Mononuclear cell (primary cell): Measurements from ENCODE around the gene STOX2. TPM values are rescaled to one million over a fixed set of nuclear protein-coding genes. Genes with fewer than 3 reads are reported as not detected.

Experiments used
- H3K27me3 ChIP-seq: 2 replicates; pipeline ENCODE4 v1.6.0; 2011; ENCODE audit warnings: low read length, control low read depth; ENCODE audit not compliant: insufficient read depth
- H3K4me1 ChIP-seq: 2 replicates; pipeline ENCODE4 v1.5.1; 2011; ENCODE audit warnings: mild to moderate bottlenecking, low read length, control low read depth; ENCODE audit not compliant: insufficient read depth
- H3K4me3 ChIP-seq: 2 replicates; pipeline ENCODE4 v1.5.1; 2011; ENCODE audit warnings: mild to moderate bottlenecking, low read length, moderate library complexity
- H3K9me3 ChIP-seq: 2 replicates; pipeline ENCODE4 v1.5.1; 2011; ENCODE audit warnings: low read depth, mild to moderate bottlenecking, control low read depth, low read length
- total RNA-seq: library from RNA; depleted of rRNA; stranded (reverse); fragments of >200 nt; gene quantifications from one replicate; pipeline ENCODE4 v1.2.3, GENCODE V29; 2012

The STOX2 gene
- total RNA-seq, 1 donor, result under 0.01 TPM

DNA sequence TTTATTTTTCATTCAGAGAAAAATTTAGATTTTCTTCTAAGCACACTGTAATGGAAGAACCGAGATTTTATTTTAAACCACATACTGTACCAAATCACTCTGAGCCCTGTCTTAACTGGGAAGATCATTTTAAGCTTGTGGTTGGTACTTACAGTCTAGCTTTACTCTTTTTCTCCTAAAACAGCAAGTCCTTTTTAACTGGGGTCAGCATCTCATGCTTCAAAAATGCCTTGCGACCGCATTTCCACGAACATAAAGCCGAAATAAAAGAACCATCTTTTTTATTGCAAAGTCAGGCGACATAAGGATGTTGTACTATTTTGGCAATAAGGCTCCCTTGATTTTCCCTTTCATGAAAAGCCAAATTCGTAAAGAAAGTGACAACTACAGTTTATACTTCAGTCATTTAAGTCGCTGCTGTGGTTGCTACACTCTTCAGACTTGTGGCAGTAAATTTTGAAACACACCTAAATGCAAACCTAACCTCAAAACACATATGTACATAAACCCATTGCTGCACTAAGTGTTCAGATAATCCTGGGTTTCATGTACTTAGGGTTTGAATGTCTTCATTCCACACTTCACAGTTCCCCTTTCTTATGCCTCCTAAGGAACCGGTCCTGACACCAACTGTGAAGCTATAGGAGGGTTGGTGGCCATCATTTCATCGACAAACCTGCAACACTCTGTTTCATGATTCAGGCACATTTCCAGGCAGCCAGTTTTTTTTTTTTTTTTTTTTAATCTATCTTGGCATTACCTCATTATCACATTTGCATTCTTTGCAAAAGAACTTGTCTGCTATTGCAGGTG is 3.0 kb downstream of the STOX2 start:
- Histone ChIP-seq H3K4me3 (no peak overlapping the region), H3K9me3 (no peaks in the 10 kb centered on the region), H3K4me1 (peaks cover 21% of the 10 kb centered on the region), H3K27me3 (peaks cover 59% of the 10 kb centered on the region)

DNA sequence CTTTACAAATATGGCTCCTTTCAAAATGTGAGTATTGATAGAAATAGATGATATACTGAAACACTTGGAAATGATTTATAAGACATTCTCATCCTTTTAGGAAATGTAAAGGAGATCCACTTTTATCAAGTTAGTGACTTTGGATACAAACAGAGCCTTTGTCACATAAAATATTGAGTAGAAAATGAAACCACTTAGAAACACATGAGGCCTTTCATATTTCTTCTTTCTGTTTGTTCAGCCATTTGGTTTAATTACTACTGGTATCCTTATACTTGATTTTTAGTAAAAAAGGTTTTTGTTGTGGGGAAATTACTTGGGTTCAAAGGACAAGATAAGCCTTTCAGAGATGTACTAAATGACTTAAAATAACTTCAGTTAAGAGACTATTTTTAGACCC is 4.1 kb downstream of the STOX2 start:
- H3K4me1 ChIP-seq, result peaks cover 21% of the 10 kb centered on the region

GRCh38 chr4:183909801-183910200 is 4.7 kb downstream of the STOX2 start:
- H3K9me3 ChIP-seq, result no peaks in the 10 kb centered on the region
- H3K4me3 ChIP-seq, result no peak overlapping the region
- peaks cover 49% of the 10 kb centered on the region for H3K27me3 ChIP-seq
- H3K4me1 ChIP-seq, result peaks cover 21% of the 10 kb centered on the region

More for the DNA sequence above, 4.1 kb downstream of the STOX2 start:
- Histone ChIP-seq H3K4me3 (no peak overlapping the region), H3K27me3 (peaks cover 55% of the 10 kb centered on the region), H3K9me3 (no peaks in the 10 kb centered on the region)

DNA sequence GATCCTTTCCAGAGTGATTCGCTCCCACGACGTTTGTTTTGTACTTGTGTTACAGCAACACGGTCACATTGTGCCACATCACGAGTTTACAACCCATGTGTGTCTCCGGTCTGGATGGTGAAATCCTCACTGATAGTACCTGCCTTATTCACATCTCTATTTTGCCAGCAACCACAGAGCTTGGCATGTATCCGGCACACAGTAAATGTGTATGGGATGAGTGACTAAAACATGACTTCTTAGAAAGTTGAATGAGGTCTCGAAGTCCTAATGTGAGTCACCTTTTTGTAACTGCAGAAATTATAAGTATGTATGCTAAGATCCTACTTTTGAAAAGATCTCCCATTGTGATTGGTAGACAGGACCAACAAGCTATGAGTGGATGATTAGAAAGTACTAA is 7.5 kb downstream of the STOX2 start:
- Histone ChIP-seq H3K9me3 (no peaks in the 10 kb centered on the region), H3K27me3 (peaks cover 25% of the 10 kb centered on the region), H3K4me1 (no peaks in the 10 kb centered on the region), H3K4me3 (no peak overlapping the region)

- no peaks in the 10 kb centered on the region for H3K9me3 ChIP-seq
- H3K4me1 ChIP-seq, result no peaks in the 10 kb centered on the region
- H3K4me3 ChIP-seq, result no peak overlapping the region
- H3K27me3 ChIP-seq, result peaks cover 2% of the 10 kb centered on the region
Measured at GRCh38 chr4:183915976-183916375, 10.9 kb downstream of the STOX2 start.

DNA sequence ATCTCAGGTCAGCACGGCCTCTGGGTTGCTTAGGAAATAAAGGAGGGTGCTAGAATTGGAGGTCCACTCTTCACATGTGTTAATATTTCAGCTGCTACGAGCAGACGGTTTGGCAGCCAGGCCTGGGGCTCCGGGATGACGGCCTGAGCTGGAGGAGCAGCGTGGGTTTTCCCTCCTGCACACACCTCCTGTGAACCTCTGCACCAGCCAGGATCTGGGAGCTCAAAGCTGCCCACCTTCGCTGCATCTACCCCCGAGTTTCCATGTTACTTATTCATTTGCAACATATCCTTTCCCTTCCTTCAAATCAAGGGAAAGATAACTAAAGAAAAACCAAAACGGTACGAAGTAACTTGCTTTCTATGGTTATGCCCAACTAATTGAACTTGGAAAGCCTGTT is 13.6 kb downstream of the STOX2 start:
- Histone ChIP-seq H3K4me3 (no peak overlapping the region), H3K27me3 (peaks cover 2% of the 10 kb centered on the region), H3K4me1 (no peaks in the 10 kb centered on the region), H3K9me3 (no peaks in the 10 kb centered on the region)

DNA sequence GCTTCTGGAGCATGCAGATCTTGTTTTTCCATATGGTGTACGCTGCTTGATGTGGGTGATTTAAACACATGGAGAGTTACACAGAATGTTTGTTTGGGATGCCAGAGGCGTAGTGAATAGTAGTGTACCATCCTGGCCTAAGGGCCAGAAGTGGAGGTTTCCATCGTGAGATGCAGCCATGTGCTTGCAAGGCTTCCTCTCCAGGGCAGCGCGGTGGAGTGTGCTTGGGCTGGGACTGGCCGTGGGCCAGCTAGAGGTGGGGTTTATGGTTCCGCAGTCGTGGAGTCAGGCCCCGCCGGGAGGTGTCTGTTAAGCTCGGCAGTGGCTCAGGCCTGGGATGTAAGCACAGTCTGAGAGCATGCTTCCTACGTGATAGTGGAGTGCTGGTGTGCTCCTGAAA is 14.0 kb downstream of the STOX2 start:
- Histone ChIP-seq H3K4me1 (no peaks in the 10 kb centered on the region), H3K4me3 (no peak overlapping the region), H3K9me3 (no peaks in the 10 kb centered on the region), H3K27me3 (peaks cover 2% of the 10 kb centered on the region)

GRCh38 chr4:183920512-183920911 is 15.4 kb downstream of the STOX2 start:
- H3K4me3 ChIP-seq, result no peak overlapping the region

DNA sequence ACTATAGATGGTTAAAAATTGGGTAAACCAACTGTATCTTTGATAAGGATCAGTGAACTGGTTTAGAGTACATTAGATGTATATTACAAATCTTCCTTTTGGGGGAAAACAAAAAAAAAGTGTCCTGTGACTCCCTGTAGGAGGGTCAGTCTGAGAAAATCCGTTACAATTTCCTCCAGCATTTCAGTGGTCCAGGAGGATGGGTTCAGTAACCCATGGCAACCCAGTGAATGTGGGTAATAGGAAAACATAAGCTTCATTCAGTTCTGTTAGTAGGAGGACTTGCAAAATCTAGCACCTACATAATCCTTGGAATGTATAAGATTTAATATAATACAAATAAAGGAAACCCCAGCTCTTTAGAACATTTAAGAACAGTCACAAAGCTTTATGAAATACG is 16.2 kb downstream of the STOX2 start:
- no peak overlapping the region for H3K4me3 ChIP-seq
- no peaks in the 10 kb centered on the region for H3K4me1 ChIP-seq
- peaks cover 2% of the 10 kb centered on the region for H3K27me3 ChIP-seq
- no peaks in the 10 kb centered on the region for H3K9me3 ChIP-seq

More at GRCh38 chr4:183920512-183920911, 15.4 kb downstream of the STOX2 start:
- Histone ChIP-seq H3K4me1 (no peaks in the 10 kb centered on the region), H3K27me3 (peaks cover 2% of the 10 kb centered on the region), H3K9me3 (no peaks in the 10 kb centered on the region)

DNA sequence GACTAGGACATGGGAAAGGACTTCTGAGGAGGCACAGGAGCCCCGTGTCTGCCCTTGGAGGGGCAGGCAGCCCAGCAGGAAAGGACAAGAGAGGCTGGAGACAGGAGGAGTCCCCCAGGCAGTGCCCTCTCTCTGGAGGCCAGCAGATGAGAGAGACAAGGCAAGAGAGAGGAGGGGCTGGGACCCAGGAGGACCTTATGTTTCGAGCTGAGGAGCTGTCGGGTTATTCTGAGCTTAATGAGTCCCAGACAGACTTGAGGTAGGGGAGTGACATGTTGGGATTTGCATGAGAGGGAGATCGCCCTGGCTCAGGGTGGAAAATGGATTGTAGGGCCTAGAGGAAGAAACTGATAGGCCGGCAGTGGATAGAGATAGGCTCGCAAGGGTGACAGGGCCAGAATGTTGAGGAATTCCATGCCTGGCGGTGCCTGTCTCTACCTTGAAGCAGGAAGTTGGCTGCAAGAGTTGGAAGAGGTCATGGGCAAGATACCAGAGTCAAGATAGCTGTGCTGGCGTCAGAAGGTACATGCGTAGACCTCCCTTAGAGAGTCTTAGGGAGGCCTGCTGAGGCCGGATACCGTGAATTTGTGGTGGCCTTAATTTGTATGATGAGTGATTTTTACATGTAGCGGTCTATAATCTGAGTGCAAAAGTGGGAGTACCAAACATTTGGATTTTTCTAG is 19.4 kb downstream of the STOX2 start:
- no peak overlapping the region for H3K4me3 ChIP-seq

GRCh38 chr4:183926950-183927349 is 21.8 kb downstream of the STOX2 start:
- no peaks in the 10 kb centered on the region for H3K27me3 ChIP-seq
- H3K4me1 ChIP-seq, result no peaks in the 10 kb centered on the region
- H3K9me3 ChIP-seq, result no peaks in the 10 kb centered on the region
- no peak overlapping the region for H3K4me3 ChIP-seq

More for the DNA sequence above, 19.4 kb downstream of the STOX2 start:
- Histone ChIP-seq H3K9me3 (no peaks in the 10 kb centered on the region), H3K27me3 (peaks cover 2% of the 10 kb centered on the region), H3K4me1 (no peaks in the 10 kb centered on the region)

DNA sequence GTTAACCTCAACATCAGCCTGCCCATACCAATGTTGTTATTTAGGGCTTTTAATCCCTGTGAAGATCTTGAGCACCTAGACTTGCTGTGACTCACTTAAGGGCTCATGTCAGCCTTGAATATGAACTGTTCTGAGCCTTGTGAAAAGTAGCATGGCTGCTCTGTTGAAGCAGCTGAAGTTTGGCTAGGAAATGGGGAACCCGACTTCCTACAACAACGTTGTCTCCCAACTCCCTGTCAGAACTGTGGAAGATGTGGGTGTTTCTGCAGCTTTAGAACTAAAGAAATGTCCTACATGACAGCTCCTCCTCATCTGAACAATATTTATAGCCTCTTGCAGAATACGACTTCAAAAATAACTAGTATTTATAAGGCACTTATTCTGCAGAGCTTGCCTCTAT is 27.5 kb downstream of the STOX2 start:
- Histone ChIP-seq H3K9me3 (no peaks in the 10 kb centered on the region), H3K4me3 (no peak overlapping the region), H3K27me3 (no peaks in the 10 kb centered on the region), H3K4me1 (no peaks in the 10 kb centered on the region)

GRCh38 chr4:183934761-183935160 is 29.7 kb downstream of the STOX2 start:
- Histone ChIP-seq H3K27me3 (no peaks in the 10 kb centered on the region), H3K4me3 (no peak overlapping the region), H3K4me1 (no peaks in the 10 kb centered on the region), H3K9me3 (no peaks in the 10 kb centered on the region)

GRCh38 chr4:183935355-183936005 is 30.4 kb downstream of the STOX2 start:
- H3K27me3 ChIP-seq, result no peaks in the 10 kb centered on the region
- H3K4me3 ChIP-seq, result no peak overlapping the region
- H3K9me3 ChIP-seq, result no peaks in the 10 kb centered on the region
- H3K4me1 ChIP-seq, result no peaks in the 10 kb centered on the region

- H3K9me3 ChIP-seq, result no peaks in the 10 kb centered on the region
- no peaks in the 10 kb centered on the region for H3K27me3 ChIP-seq
- no peaks in the 10 kb centered on the region for H3K4me1 ChIP-seq
- H3K4me3 ChIP-seq, result no peak overlapping the region
Measured at GRCh38 chr4:183936047-183936446, 30.9 kb downstream of the STOX2 start.
